GM12875 (cell line): ENCODE measurements around the gene FCHSD1.
A peak's percentile ranks its signal among the peaks of the same experiment; 100 is the strongest.

Experiments
- H3K4me3 ChIP-seq: one replicate; pipeline ENCODE4 v1.5.1; 2011; ENCODE audit warnings: low read depth, low read length, control low read depth
- CTCF ChIP-seq: IDR thresholded peaks from 2 replicates; pipeline ENCODE4 v1.5.1; 2011; ENCODE audit warnings: low read depth, mild to moderate bottlenecking, control low read depth, inconsistent platforms, low read length, moderate library complexity, borderline replicate concordance; ENCODE audit not compliant: insufficient read depth

The FCHSD1 gene

GRCh38 chr5:141672071-141672840 is 21.0 kb upstream of the FCHSD1 start:
- no peak for TF ChIP-seq CTCF
- H3K4me3 ChIP-seq = no peak overlapping the region

DNA sequence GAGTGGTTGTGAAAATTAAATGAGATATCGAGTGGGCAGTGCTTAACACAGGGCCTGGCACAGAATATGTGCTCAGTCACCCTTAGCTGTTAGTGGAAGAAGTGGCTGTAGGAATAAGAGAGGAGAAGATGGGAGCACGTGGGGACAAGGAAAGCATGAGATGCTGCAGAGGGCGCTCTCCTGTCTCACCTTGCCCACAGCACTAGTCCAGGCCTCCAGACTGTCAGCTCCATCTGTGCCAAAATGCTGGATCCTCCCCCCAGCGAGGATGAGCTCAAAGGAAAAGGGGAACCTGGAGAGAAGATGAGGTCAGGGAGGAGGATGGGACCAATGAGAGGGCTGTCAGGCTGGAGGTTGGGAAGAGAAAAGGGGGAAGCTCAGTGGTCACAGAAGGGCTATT is 18.3 kb upstream of the FCHSD1 start:
- TF ChIP-seq CTCF = 0 out of 2 replicates have a peak, but pooled peaks have one; percentile 12
- no peak overlapping the region for H3K4me3 ChIP-seq

DNA sequence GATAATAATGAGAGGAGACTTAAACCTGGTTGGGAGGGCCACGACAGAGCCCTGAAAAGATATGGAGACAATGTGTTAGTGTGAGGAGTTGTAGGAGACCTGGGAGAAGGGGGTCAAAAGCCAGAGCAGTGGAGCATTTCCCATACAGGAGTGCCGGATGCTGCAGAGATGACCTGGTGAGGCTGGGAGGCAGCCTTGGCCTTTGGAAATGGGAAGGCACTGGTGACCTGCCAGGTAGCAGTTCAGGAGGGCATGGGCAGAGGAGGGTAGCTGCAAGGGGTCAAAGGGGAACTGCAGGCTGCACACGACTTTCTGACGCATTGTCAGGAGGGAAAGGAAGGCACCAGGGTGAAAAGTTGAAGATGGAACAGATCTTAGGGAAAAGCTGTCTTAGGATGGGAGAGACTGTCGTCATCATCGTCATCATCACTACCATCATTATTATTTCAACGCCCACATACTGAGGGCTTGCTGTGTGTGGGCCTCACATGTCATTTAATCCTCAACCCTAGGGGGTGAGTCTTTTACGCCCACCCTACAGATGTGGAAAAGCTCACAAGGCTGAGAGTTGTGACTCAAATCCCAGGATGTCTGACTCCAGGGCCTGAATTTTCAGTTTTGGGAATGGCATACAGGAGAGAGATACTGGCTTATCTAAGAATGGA is 17.5 kb upstream of the FCHSD1 start:
- H3K4me3 ChIP-seq = no peak overlapping the region
- TF ChIP-seq CTCF = no peak

DNA sequence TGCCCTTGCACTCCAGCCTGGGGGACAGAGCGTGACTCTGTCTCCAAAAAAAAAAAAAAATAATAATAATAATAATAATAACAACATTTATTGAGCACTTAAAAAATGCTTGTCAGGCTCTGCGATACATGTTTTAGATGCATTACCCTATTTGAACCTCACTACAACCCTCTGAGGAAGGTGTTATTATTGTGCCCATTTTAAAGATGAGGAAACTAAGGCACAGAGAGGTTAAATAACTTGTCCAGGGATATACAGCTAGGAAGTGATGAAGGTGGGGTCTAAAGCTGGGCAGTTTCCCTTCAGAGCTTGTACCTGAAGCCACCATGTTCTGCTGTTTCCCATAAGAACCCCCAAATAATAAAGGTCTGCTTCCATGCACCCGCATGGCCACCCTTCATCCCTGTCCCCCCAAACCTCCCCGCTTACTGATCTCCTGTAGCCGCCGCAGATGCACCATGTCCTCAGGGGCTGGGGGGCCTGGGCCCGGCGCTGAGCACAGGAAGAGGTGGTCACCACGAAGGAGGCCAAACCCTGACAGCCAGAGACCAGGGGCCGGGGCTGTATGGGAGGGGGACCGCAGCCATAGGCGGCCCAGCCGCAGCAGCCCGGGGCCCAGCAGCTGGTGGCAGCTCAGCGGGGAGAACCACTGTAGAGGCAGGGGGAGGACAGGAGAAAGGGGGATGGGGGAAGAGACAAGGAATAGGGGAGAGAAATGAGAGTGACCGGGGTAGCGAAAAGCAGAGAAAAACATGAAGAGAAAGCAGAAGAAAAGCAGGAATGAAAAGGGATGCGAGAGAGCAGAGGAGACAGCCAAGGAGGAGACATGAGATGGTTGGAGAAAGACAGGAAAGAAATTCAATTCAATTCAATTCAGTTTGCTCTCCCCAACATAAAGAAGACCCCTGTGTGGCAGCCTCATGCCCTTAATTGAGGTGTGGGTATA is 15.1 kb upstream of the FCHSD1 start:
- no peak for TF ChIP-seq CTCF

GRCh38 chr5:141664733-141665461 is 13.7 kb upstream of the FCHSD1 start:
- TF ChIP-seq CTCF = peak; percentile 87
- H3K4me3 ChIP-seq = no peak overlapping the region

More for the DNA sequence above, 15.1 kb upstream of the FCHSD1 start:
- H3K4me3 ChIP-seq = no peak overlapping the region

GRCh38 chr5:141663506-141663905 is 12.3 kb upstream of the FCHSD1 start:
- no peak for TF ChIP-seq CTCF
- no peak overlapping the region for H3K4me3 ChIP-seq
